Panc1 (cell line): ENCODE results near the gene HLA-F.

ENCODE experiments used
- POLR2AphosphoS5 ChIP-seq: IDR thresholded peaks from 2 replicates; pipeline ENCODE4 v1.6.1; 2012; ENCODE audit warnings: mild to moderate bottlenecking, low read depth, low read length, moderate library complexity
- TF ChIP-seq, protein P1 (sequence below): fragments of 450-650 bp; IDR thresholded peaks from 2 replicates; pipeline ENCODE4 v1.5.1; 2017; ENCODE audit warnings: mild to moderate bottlenecking

DNA sequence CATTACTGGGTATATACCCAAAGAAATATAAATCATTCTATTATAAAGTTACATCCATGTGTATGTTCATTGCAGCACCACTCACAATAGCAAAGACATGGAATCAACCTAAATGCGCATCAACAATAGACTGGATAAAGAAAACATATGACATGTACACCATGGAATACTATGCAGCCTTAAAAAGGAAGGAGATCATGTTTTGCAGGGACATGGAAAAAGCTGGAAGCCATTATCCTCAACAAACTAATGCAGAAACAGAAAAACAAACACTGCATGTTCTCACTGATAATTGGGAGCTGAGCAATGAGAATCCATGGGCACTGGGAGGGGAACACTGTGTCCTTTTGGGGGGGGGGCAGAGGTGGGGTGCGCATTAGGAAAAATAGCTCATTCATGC is 53.5 kb downstream of the HLA-F start:
- TF ChIP-seq, protein P1, sequence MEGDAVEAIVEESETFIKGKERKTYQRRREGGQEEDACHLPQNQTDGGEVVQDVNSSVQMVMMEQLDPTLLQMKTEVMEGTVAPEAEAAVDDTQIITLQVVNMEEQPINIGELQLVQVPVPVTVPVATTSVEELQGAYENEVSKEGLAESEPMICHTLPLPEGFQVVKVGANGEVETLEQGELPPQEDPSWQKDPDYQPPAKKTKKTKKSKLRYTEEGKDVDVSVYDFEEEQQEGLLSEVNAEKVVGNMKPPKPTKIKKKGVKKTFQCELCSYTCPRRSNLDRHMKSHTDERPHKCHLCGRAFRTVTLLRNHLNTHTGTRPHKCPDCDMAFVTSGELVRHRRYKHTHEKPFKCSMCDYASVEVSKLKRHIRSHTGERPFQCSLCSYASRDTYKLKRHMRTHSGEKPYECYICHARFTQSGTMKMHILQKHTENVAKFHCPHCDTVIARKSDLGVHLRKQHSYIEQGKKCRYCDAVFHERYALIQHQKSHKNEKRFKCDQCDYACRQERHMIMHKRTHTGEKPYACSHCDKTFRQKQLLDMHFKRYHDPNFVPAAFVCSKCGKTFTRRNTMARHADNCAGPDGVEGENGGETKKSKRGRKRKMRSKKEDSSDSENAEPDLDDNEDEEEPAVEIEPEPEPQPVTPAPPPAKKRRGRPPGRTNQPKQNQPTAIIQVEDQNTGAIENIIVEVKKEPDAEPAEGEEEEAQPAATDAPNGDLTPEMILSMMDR, result no peak
- no peak for TF ChIP-seq POLR2AphosphoS5
